Erythroblast (primary cell): ENCODE results near the gene APLP2.

Experiments
- GATA1 ChIP-seq: IDR thresholded peaks from 2 replicates; pipeline ENCODE4 v1.6.1; 2011; ENCODE audit warnings: low read depth, mild to moderate bottlenecking, control low read depth, low read length, moderate library complexity
- POLR2A ChIP-seq: IDR thresholded peaks from 2 replicates; pipeline ENCODE4 v1.6.1; 2011; ENCODE audit warnings: mild to moderate bottlenecking, low read length

DNA sequence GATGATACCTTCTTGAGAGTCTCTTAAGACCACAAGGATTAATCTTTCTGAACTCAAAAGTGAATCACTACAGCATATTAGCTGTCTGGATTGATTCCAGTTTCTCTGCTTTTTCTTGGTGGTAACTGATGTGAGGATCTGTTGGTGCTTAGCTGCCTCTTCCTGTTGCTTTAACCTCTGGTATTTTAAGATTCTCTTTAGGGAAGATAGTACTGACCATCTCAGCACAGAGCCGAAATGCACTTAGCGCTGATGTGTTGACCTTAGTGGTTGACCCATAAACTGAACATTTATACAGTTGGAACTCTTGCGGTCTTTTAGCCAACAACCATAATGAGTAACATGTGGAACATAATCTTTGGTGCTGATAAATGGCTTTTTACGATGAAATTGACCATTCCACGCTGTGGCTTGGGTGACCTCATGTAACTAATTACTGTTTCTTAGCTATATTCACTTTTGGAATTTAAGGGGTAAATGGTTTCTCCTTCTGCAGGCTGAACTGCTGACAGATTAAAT, 33.7 kb downstream of the APLP2 start:
- TF ChIP-seq POLR2A: no peak
- no peak for TF ChIP-seq GATA1
